LNCAP (cell line): Measurements from ENCODE around the gene DAP.

Source experiments
- CTCF ChIP-seq: fragments of 450-650 bp; IDR thresholded peaks from 2 replicates; pipeline ENCODE4 v1.5.1; 2017; ENCODE audit warnings: mild to moderate bottlenecking

Gene DAP

GRCh38 chr5:10695759-10696543 is 65.1 kb downstream of the DAP start:
- no peak for TF ChIP-seq CTCF

DNA sequence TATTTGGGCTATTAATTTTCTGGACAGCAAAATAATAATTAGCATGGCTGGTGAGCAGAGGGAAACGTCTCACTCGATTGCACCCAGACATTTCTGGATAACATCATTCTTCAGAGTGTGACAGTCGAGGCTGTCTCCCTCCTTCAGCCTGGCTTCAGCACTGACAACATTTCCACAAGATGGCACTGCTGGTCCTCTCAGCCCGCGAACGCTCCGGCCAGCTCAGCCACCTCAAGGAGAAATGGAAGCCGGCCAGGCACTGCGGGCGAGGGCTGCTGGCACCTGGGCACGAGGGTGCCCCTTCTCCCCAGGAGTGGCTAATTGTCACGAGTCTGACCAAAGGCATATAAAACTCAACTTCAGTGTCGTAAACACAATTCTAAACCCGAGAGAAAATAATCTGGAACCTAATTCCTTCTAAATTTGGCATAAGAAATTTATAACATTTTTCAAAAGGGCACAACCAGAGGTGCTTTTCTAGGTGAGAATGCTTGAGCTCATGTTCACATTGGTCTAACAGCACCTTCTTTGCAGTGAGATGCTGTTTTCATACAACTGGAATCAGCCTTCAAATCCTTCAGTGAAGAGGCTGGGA is 65.9 kb downstream of the DAP start:
- TF ChIP-seq CTCF, result peak; percentile 95

- TF ChIP-seq CTCF, result no peak
Measured at GRCh38 chr5:10691826-10692785, 68.9 kb downstream of the DAP start.

- TF ChIP-seq CTCF, result no peak
Measured at GRCh38 chr5:10690460-10691440, 70.3 kb downstream of the DAP start.

DNA sequence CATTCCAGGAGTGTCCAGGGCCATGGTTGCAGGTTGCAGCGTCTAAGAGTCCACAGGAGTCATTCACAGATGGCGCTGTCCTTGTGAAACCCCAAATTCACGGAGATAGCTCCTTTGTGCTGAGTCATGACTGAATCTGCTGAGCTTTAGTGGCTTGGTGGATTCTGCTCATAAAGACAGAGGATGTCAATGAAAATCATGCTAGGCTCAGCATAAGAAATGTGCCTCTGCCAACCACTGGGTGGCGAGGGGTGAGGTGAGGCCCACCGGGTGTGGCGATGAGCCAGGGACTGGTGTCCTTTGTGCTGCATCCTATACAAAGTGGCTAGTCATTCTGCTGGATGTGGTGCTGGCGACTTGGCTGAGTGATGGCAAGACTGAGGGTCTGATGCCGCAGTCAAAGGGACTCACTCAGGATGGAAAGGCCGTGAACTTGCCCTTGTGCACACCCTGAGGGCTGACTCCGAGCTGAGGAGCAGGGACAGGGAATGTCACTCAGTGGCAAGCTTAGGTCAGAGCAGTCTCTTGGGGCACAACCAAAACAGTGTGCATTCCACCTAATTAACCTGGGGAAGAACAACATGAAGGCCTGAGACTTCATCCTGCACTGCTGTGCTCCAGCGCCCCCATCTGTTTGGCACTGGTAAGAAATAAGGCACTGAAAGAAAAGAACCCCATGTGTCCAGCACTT is 71.5 kb downstream of the DAP start:
- peak; percentile 33; the same call in 1 of the 2 replicates for TF ChIP-seq CTCF

DNA sequence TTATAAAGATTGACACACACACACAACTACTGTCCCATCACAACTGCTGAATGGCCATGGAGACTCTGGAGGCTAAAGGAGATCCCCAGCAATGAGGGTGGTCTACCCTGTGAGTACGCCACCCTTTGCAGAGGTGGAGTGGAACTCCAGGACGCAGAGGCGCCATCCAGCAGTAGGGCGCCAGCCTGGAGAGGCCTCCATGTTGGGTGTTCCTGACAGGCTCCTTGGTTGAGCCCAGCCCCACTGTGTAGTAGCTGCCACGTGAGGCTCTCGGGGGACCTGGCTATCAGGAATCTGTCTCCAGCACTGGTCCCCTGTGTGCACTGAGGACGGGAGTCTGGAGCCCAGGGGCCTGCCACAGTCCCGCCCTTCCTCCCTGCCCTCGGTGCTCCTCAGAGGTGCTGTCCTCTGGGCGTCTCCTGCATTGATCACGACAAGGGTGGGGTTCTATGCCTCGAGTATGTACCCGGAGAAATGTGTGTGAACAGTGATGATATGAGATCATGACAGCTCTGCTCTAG is 72.3 kb downstream of the DAP start:
- TF ChIP-seq CTCF, result no peak
